Forelimb muscle (tissue), 1 donor: Measurements from ENCODE around the gene NFIX. TPM values are rescaled to one million over a fixed set of nuclear protein-coding genes. Genes with fewer than 3 reads are reported as not detected.

Experiments used
- DNase-seq: peaks from one replicate; pipeline ENCODE4 v3.0.0-alpha.2; 2013; ENCODE audit warnings: low read depth
- polyA plus RNA-seq: library from polyadenylated mRNA; unstranded; fragments of 120-200 nt; gene quantifications from one replicate; pipeline ENCODE4 v1.2.1, GENCODE V29; 2013; ENCODE audit not compliant: insufficient read length

NFIX gene
- polyA plus RNA-seq, 1 donor: 111 TPM

DNA sequence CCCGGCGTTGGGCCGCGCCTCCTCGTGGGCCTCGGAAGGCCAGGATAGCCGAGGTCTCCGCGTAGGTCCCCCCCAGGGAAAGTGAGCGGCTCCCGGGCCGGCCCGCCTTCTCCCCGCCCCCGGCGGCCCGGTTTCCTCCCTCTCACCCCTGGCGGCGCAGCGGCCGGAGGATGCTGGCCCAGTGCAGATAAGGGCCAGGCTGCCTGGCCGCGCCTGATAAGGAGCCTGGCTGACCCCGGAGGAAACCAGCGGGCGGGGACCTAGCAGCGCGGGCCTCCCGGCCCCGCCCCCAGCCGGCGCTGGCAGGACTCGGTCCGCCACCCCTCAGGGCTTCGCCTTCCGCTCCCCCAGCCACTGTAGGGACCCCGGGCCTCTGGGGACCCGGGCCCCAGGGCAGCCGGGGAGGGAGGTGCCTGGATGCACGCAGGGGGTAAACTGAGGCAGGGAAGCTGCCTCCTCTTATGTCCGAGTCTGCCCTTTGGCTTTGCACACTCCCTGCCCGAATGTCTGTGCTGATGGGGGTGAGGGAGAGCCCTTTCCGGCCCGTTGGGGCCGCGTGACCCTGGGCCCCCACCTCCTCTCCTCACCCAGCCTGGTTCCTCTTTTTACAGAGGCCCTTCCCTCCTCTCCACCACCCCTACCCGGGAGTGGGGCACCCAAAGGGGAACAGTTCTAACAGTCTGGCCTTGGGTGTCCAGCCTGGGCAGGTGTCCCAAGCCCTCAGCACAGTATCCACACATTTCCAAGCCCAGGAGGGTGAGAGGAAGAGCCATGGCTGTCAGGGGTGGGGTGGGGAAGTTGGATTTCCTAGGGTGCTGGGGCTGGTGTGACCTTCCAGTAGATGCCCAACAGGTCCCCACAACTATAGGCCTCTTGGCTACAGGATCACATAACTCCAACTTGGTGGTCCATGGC is 107.6 kb downstream of the NFIX start, which contains the start of gene LYL1:
Gene LYL1, minus strand, starts transcription at position 193 of the 915 bp plus-strand sequence. CDS start 1,687 bp downstream, outside the sequence.
- no peak for DNase-seq

DNA sequence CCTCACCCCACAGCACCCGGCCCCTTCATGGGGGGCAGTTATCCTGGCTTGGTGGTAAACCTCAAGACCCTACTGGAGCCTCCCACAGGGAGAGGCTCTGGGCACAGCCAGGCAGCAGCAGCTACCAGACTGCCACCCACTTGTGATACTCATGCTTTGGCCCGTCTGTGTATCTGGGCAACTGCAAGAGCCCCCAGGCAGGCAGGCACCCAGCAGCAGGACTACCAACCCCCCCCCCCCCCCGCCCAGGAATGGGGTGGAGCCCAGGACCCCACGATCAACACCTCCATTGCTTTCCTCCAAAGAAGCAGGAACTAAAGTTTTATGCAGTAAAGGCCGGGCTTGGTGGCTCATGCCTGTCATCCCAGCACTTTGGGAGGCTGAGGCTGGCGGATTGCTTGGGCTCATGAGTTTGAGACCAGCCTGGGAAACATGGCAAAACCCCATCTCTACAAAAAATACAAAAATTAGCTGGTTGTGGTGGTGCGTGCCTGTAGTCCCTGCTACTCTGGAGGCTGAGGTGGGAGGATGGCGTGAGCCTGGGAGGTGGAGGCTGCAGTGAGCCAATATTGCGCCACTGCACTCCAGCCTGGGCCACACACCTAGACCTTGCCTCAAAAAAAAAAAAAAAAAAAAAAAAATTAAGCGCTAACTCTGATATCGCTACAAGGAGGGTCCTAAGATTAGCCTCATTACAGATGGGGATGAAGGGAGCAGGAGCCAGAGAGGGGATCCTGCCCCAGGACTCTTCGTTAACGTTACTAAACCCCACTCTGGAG is 108.5 kb downstream of the NFIX start:
- no peak for DNase-seq

DNA sequence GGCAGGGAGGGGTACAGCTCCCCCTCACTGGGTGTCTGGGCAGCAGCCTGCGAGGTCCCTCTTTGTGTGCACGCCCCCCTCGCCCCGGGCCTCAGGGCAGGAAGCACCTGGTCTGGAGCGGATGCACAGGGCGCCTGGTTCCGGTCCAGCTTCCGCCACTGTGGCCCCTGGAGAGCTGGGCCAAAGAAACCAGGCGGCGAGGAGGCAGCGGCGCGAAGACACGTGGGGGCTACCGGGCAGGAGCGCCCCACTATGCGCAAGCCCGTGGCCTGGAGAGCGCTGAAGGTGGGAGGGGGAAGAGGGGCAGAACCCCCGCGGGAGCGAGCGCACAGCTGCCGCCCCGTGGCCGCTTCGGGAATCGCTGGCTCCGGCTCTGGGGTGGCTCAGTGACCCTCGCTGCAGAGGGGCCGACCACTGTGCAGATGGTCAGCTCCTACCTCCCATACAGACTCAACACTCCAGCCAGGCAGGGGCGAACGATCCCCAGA is 109.1 kb downstream of the NFIX start:
- DNase-seq: no peak

DNA sequence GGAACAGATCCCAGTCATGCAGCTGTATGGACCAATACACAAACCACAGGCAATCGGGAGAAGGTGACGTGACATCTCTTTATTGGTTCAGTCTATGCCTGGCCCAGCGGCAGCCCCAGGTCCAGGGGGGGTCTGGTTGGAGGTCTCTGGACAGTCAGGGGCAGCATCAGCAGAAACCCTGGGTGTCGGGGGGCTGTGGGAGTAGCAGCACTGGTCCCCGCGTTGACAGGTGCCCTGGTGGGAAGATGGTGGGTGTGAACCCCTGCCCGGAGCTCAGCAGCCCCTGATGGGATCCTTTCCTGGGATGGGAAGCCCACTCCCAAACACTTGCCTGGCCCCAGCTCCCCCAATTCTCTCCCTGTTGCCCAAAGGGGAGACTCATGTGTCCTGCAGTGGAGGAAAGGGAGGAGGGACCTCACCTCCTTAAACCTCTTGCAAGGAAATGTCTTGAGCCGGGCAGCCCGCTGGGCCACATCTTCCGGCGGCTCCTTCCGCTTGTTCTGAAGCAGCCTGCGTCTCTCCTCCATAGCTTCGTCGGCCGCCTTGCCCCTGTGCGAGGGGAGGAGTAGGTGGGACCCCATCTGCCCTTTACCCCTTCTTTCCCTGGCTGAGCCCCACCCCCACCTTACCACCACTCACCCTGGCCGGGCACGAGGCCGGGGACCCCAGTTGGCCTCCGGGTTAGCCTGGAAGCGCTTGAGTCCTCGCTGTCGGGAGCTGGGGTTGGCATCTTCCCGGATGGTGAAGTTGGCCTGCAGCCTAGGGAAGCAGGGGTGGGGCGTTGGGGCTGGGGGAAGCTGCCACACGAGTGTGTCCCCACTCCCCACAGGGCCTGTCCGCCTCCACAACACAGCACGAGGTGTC is 109.8 kb downstream of the NFIX start:
- no peak for DNase-seq

DNA sequence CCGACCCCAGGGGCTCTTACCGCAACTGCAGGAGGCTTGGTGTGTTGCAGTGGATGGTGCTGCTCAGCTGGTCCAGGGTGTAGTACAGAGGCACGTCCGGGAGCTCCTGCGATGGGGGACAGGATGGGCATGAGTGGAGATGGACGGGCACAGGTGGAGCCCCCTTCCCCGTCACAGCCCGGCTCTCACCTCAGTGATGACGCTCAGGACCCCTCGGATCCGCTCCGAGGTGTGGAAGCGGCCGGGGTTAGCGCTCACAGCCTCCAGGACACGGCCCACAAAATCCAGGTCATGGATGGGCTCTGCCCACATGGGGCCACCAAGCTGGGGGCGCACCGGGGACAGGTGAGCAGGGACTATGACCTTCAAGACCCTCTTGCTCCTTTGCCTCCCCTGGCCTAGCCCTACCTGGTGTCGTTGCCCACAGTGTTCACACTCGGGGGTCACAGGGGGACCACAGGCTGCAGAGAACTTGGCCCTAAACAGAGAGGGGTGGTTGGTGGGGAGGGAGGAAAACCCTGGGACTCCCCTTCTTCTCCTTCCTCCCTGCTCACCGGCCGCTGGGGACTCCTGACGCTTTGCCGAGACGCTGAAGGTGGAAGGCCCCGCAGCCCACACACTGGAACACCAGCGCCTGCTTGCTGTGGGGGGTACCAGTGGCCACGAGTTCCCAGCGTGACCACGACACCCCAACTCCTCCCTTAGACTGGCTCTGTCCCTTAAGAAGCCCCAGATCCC is 114.3 kb downstream of the NFIX start:
- no peak for DNase-seq

DNA sequence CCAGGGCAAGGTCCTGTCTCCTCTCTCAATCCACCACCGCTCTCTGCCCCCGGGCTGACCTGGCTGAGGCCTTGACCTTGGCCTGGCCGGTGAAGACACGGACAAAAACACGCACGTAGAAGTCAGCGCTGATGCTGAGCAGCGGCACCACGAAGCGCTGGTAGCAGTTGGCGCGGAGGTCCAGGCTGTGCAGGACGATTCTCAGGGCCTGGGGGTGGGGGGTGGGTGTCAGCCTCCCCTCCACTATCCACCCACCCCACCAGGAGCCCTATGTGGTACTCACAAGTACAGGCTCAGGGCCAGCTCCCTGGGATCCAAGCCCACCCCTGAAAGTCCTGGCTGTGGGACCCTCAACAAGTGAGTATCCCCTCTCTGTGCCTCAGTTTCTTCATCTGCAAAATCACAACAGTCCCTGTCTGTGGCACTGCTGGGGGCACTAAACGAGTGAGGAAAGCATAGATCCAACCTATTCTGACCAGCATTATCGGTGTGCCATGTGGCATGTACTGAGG is 114.9 kb downstream of the NFIX start:
- no peak for DNase-seq

DNA sequence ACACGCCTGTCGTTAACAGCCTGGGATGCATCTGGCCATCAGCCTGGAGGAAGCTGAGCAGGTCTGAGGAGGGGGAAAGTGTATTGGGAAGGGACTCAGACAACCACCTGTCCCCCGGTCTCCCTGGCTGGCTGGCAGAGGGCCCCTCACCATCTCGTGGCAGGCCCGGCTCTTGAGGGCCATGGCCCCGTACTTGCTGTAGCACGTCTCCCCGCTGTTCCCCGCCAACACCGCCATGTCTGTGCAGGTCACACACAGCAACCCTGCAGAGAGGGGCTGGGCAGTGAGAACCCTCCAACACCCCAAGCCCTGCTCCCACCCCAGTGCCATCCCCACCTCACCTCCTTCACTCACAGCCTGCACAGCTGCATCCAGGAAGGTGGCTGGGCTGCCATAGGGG is 117.3 kb downstream of the NFIX start:
- DNase-seq: no peak

DNA sequence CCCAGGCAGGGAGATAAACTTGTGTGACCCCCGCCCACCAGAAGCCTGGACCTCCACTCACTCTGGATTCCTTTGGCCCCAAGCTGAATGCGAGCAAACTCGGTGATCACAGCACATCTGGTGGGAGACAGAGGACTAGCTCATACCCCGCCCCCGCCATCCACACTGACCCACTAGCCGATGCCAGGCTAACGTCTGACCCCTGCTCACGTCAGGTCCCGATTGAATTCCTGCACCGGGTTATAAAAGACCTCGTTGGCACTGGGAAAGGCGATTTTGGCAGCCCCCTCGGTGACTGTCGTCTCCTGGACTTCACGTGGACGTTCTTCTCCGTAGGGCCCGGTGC is 120.6 kb downstream of the NFIX start:
- DNase-seq: no peak

DNA sequence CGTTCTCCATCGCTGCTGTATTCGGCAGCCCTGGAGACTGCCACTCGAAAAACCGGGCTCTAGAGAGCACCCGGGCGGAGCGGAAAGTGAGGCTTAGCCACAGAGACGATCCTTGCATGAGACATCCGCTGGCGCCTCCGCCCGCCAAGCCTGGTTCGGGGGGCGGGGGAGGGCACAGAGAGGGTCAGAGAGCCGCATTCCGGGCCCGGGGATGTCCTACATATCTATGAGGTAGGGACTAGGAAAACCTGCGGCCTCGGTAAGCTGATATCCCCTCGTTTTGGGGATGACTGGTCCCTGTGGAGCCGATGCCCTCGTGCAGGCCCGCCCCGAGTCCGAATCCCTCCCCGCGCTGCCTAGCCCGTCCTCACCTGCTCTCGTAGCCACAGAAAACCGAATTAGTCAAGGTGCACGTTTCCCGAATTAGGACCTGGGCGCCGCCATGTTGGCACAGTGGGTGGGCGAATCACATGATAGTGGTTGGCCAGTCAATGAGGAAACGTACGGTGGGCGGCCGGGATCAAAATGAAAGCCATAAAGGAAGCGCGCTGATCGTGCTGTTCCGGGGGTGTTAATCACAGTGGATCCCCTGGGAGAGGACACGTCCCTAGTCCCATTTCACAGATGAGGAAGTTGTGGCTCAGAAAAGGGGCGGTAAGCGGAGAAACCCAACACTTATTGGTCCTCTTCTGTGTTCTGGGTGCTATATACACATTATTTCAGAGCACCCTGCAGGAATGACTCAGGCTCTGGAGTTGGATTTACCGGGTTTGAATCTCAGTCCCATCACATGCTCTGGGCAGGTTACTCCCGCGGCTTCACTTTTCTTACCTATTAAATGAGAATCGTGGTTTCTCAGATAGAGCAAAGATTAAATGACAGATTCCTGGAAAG is 121.3 kb downstream of the NFIX start, which contains the start of gene TRMT1:
Gene TRMT1, minus strand, starts transcription at position 459 of the 894 bp plus-strand sequence. Its CDS starts 341 bp downstream, at position 118.
- DNase-seq: peak; percentile 67

DNA sequence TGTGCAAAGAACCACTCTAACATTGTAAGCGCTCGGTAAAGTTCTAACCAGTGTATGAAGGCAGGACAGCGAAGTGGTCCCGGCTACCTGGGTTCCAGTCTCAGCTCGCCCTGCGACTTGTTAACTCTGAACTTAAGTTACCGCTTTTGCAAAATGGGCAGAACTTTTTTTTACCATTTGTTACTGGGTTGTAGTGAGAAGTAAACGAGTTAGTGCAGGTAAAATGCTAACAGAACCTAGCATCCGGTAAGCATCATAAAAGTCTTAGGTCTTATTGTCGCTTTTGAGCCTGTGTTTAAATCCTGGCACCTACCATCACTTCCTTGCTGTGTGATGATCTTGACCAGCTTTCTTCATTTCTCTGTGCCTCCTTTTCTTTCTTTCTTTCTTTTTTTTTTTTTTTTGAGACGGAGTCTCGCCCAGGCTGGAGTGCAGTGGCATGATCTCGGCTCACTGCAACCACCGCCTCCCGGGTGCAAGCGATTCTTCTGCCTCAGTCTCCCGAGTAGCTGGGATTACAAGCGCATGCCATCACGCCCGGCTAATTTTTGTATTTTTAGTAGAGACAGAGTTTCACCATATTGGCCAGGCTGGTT is 122.0 kb downstream of the NFIX start:
- no peak for DNase-seq

DNA sequence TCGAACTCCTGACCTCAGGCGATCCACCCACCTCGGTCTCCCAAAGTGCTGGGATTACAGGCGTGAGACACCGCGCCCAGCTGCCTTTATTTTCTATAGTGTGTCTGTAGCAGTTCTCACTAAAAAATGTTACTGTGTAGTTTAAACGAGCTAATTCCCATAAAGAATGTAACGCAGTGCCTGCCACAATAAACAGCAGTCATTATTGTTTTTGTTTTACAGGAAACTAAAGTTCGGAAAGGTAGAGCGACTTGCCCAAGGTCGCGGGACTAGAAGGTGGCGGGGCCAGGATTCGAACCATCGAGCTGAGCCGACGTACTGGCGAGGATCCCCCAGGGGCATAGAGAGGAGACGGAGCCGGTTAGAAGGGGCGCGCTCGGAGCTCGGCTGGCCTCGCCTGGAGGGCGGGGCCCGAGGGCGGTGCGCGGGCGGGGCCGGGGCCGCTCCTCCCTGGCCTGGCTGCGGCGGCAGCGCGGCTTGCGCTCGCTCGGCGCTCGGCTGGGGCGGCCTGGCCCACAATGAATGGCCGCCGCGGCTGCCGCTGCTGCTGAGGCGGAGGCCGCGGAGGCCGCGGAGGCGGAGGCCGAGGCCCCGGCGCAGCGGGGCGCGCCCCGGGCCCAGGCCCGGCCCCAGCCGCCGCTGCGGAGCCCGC is 122.6 kb downstream of the NFIX start, which contains the start of gene NACC1:
Gene NACC1, plus strand, starts transcription at position 493 of the 652 bp plus-strand sequence. CDS start 16,944 bp downstream, outside the sequence.
- DNase-seq: peak; percentile 60

DNA sequence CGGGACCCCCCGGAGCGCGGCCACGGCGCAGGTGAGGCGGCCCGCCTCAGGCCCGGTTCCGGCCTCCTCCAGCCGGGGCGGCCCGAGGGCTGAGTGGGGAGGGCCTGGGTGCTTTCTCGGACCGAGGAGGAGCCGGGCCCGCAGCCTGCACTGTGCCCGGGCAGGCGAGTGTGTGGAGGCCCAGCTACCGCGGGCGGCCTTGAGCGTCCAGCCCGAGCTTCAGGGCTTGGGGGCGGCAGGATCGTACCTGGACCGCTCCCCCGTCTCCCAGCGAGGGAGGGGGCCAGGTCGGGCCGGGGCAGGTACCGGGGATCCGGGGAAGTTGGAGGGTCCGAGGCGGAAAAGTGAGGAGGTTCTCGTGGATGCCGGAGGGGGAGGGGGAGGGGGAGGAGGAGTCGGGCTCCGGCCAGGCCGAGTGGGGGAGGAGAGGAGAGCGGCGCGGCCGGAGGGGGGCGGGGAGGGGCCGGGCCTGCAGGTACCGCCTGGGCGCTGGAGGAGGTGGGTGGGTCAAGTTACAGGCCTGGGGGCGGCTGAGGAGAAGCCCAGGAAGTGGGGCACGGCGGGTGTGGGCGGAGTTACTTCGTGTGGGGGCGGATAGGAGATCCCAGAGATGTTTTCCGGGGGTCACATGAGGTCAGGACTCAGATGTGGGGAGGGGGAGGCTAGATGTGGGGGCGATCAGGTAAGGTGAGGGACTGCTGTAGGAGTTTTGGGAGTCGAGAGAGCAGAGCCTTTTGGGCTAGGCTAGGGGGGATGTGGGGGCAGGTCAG is 123.3 kb downstream of the NFIX start:
- no peak for DNase-seq

DNA sequence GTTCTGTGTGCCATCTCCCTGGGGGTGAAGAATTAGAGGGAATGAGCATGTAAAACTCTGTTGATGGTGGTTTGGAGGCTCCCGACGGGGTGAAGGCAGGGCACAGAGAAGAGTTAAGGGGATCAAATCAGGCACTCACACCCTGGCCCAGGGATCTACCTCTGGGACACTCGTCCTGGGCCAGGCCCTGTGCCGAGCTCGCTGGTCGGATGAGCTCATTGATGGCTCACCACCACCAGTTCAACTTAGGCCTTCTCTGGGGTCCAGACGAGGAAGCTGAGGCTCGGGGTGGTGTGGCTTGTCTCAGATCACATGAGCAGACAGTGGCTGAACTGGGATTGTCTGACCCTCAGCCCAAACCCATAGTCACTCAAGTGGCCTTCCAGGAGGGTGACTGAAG is 124.4 kb downstream of the NFIX start:
- no peak for DNase-seq

DNA sequence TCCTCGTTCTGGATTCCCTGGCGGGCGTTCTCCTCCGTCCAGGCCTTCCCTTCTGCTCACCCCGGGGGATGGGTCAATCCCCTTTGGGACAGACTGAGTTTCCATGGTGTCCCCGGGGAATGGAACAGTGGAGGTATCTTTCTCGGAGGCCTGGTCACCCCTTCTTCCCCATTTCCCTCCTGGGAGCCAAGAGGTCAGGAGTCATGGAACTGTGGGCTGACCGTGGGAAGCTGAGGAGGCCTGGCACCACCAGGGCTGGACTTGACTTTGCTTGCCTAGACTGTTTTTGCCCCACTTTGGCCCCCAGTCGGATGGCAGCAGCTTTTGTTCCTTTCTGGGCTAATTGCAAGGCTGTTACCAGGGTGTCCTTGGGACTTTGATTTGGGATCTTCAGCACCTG is 124.8 kb downstream of the NFIX start:
- no peak for DNase-seq

DNA sequence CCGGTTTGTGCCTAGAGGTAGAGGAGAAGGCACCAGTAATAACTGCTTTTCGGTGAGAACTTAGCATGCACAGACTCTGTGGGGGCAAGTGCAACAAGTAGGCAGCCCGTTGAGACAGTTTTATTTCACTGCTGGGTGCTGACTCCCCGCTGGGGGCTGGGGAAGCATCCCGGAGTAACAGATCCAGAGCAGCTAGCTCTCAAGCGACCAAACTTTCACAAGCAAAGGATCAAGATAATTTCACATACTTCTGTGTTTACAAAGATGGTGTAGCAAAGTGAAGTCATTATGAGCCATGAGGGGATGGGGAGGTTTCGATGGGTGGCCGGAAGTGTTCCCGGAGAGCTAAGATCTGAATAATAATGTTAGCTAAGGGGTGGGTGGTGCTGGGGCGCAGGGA is 125.5 kb downstream of the NFIX start:
- DNase-seq: no peak

DNA sequence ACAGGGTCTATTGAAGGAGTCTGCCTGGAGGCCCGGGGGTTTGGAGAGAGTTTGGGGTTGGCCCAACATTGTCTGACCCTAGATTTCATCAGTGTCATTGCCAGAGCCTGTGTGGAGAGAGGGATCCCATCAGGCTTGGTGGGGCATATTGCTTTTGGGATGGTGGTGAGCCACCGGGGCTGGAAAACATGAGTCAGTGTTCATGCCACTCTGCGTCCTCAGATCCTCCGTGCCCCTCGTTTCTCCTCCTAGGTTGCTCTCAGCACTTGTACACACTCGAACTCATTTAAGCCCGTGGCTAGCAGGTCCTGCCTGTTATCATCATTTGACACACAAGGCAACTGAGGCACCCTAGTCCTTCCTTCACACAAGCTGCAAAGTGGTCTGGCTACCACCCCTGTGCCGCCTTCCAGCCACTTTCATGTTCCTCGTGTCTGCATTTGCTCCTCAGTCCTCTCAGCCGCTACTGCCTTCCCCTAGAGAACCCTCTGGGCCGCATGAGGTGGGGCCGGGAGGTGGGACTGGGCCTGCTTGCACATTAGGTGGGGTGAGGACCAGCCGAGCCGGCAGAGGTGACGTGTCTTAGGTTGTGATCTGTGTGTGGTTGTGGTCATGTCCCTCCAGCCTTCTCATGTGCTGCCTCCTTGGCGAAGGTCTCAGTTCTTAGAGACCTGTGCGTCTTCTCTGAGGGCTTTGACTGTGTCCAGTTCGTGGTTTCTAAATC is 126.4 kb downstream of the NFIX start:
- no peak for DNase-seq

DNA sequence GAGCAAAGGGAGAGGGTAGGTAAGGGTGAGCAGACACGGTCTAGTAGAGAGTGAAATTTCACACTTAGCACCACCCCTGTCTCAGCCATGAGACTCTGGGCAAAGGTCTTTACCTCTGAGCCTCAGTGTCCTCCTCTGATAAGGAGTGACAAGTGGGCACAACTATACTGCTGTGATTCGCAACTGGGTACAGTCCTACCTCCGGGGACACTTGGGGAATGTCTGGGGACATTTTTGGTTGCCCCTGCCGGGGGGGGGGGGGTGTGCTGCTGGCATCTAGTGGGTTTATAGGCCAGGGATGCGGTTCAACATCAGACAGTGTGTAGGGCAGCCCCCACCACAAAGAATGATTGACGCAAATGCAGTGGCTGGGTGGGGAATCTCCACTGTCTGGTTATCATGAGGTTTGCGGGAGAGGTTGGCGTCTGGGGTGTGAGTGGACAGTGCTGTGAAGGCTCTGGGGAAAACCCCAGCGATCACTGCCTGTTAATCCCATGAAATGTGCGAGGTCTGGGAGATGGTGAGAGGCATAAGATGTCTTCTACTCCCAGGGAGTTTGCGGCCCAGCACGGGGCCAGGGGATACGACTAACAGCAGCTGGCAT is 127.1 kb downstream of the NFIX start:
- no peak for DNase-seq
